HG03108 (cell line): Measurements from ENCODE around the gene GOLGA8T.
"Not testable (repeated sequence)": the region's sequence is repeated elsewhere in the genome, so short reads cannot be mapped to it uniquely, and the experiment has no call there.

Experiments
- ATAC-seq: cut with Tn5 transposase; IDR thresholded peaks from one replicate; pipeline ENCODE4 v1.9.1; 2021; ENCODE audit warnings: moderate library complexity; ENCODE audit not compliant: unreplicated experiment

Gene GOLGA8T

DNA sequence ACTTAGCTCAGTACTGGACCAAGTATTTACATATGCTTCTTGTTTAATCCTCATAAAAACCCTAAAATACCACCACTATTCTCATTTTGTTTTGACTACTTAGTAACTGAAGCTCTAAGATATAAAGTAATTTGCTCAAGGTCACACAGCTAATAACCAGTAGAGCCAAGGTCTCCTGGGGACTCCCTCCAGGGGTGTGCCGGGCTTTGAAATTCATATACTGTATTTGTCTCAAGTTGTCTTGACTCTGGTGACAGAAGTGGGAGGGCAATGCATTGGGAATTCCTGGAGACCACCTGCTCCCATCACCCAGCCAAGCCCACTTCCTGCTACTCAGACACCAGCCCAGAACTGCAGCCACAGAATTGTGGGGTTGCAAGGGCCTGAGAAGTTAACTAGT, 54.9 kb downstream of the GOLGA8T start:
- not testable (repeated sequence) for ATAC-seq

GRCh38 chr15:30191143-30191542, 56.3 kb downstream of the GOLGA8T start:
- ATAC-seq = not testable (repeated sequence)

DNA sequence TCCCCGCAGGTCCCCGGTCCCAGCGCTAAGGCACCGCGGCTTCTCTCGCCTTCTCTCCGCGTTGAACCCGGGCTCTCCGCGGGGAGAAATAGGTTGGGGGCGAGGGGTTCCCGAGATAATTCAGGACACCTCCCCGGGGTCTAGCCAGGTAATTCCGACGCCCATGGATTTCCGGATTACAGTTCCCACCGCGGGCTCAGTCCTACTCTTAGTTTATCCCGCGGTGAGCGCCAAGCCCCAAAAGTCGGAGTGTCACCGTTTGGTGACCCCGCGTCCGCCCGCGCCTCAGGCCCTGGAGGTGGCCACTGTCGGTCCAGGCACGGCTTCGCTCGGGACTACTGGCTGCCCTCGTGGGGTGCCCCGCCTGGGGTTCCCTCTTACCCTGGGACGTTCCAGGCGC, 56.8 kb downstream of the GOLGA8T start:
- ATAC-seq = not testable (repeated sequence)

DNA sequence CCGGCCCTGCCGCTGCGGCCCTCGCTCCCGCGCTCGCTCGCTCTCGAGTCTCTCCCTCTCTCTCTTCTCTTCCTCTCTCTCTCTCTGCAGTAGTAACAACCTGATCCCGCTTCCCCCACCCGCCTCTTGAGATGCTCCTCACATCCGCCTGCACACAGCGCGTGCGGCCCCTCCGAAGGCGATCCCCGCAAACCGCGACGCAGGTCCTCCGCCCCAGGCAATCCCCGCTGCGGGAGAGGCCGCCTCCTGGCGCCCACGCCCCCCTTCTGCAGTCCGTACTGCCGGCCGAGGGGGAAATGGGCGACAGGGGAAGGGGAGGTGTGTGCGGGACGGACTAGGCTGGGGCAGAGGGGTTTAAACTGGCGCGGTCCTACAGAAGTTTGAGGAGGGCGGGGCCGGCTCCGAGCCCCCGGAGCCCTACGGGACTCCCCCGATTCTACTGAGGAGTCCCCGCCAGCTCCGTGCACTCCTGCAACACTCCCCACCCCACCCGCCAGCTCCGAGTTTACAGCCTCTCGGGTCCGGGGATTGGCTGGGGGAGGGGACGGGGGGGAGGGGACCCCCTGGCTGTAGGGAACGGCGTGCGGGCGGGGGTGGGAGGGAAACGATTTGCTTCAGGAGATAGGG, 57.4 kb downstream of the GOLGA8T start:
- not testable (repeated sequence) for ATAC-seq

DNA sequence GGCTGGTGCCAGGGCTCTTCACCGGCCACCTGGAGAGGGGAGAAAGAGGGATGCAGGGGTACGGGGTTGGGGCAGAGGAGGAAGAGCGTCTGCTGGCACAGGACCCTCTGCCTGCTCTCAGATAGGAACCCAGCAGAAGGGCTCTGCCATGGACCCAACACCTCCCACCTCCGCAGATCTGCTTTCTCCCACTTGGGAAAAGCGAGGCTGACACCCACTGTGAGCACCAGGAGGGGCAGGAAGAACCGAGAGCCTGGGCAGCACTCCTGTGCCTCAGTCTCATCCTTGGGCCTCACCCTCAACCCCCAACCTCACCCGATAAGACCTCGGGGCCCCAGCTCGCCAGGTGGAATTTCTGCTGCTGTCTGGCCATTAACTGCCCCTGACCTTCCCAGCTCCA, 58.0 kb downstream of the GOLGA8T start:
- ATAC-seq = not testable (repeated sequence)
